Suprapubic skin (tissue), 4 donors: ENCODE measurements around the gene RNGTT.

Experiments
- EP300 ChIP-seq: sonication (generic); formaldehyde crosslinking; IDR thresholded peaks from one replicate; pipeline ENCODE4 v1.6.1; 2017; ENCODE audit warnings: antibody characterized with exemption
- POLR2A ChIP-seq, 2 donors: fragments of 450-650 bp; IDR thresholded peaks; one replicate each; pipeline ENCODE4 v1.6.1; 2017; ENCODE audit warnings: antibody characterized with exemption in 2 of 2, mild to moderate bottlenecking in 2 of 2, moderate library complexity in 2 of 2
- POLR2AphosphoS5 ChIP-seq, 3 donors: sonication (generic); formaldehyde crosslinking; IDR thresholded peaks; one replicate each; pipeline ENCODE4 v1.6.1; 2017; ENCODE audit warnings: antibody characterized with exemption in 3 of 3
- TF ChIP-seq, protein P1 (sequence below), 2 donors: fragments of 200-600 bp in 1 of 2; fragments of 450-650 bp in 1 of 2; sonication (generic) in 1 of 2; IDR thresholded peaks; one replicate each; pipeline ENCODE4 v1.5.1; 2016 to 2019; ENCODE audit warnings: antibody characterized with exemption in 2 of 2, mild to moderate bottlenecking in 1 of 2, moderate library complexity in 1 of 2

DNA sequence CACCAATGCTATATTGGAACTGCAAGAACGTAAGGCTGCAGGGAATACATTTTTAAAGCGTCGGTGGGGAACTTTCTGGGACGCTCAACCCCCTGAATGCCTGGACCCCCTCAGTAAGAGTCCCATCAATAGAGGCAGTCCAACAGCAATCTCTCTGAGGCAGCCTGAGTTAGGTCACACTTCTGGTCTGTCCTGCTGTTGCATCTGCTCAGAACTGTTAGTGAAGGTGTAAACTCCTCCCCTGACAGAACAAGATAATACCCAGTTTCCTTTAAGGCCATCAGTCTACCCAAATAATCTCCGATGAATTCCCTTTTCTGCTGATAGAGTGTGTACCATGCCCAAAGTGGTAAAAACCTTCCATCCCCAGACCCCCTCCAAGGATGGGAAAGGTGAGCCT, 1.1 kb upstream of the RNGTT start:
- TF ChIP-seq POLR2A (IDR thresholded peaks at IDR 0.05), result no peak
- TF ChIP-seq POLR2AphosphoS5 (IDR thresholded peaks at IDR 0.05), result no peak
- TF ChIP-seq, protein P1, sequence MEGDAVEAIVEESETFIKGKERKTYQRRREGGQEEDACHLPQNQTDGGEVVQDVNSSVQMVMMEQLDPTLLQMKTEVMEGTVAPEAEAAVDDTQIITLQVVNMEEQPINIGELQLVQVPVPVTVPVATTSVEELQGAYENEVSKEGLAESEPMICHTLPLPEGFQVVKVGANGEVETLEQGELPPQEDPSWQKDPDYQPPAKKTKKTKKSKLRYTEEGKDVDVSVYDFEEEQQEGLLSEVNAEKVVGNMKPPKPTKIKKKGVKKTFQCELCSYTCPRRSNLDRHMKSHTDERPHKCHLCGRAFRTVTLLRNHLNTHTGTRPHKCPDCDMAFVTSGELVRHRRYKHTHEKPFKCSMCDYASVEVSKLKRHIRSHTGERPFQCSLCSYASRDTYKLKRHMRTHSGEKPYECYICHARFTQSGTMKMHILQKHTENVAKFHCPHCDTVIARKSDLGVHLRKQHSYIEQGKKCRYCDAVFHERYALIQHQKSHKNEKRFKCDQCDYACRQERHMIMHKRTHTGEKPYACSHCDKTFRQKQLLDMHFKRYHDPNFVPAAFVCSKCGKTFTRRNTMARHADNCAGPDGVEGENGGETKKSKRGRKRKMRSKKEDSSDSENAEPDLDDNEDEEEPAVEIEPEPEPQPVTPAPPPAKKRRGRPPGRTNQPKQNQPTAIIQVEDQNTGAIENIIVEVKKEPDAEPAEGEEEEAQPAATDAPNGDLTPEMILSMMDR (IDR thresholded peaks at IDR 0.05), result no peak
- no peak for TF ChIP-seq EP300
